NCI-H2029 treated with DMSO at 0.1 percent for 48 hours (cell line): ENCODE measurements around the gene NEK10.
"Not testable (repeated sequence)": the region's sequence is repeated elsewhere in the genome, so short reads cannot be mapped to it uniquely, and the experiment has no call there.

Source experiments
- DNase-seq: peaks from one replicate; lab custom pipeline; 2025; lab: John Stamatoyannopoulos, UW

NEK10 gene

GRCh38 chr3:27354161-27354560 is 15.0 kb downstream of the NEK10 start:
- DNase-seq, result no peak

GRCh38 chr3:27353221-27353620 is 16.0 kb downstream of the NEK10 start:
- DNase-seq, result no peak

- no peak for DNase-seq
Measured at GRCh38 chr3:27352047-27352446, 17.1 kb downstream of the NEK10 start.

GRCh38 chr3:27349832-27350231 is 19.4 kb downstream of the NEK10 start:
- DNase-seq, result no peak

- DNase-seq, result no peak
Measured at GRCh38 chr3:27345959-27346865, 23.0 kb downstream of the NEK10 start.

GRCh38 chr3:27345493-27345892 is 23.7 kb downstream of the NEK10 start:
- peak; percentile 25 for DNase-seq

GRCh38 chr3:27345045-27345444 is 24.1 kb downstream of the NEK10 start:
- DNase-seq, result no peak

- no peak for DNase-seq
Measured at GRCh38 chr3:27344192-27344591, 25.0 kb downstream of the NEK10 start.

GRCh38 chr3:27342267-27342666 is 26.9 kb downstream of the NEK10 start:
- DNase-seq, result no peak

GRCh38 chr3:27340534-27340933 is 28.6 kb downstream of the NEK10 start:
- DNase-seq, result no peak

- no peak for DNase-seq
Measured at GRCh38 chr3:27335571-27335970, 33.6 kb downstream of the NEK10 start.

GRCh38 chr3:27333843-27334242 is 35.3 kb downstream of the NEK10 start:
- DNase-seq, result no peak

- not testable (repeated sequence) for DNase-seq
Measured at GRCh38 chr3:27328982-27329762, 40.0 kb downstream of the NEK10 start.

GRCh38 chr3:27326629-27327545 is 42.3 kb downstream of the NEK10 start:
- DNase-seq, result no peak

- no peak for DNase-seq
Measured at GRCh38 chr3:27326202-27326601, 43.0 kb downstream of the NEK10 start.

GRCh38 chr3:27325419-27325818 is 43.8 kb downstream of the NEK10 start:
- DNase-seq, result no peak

- DNase-seq, result no peak
Measured at GRCh38 chr3:27324686-27325085, 44.5 kb downstream of the NEK10 start.

- no peak for DNase-seq
Measured at GRCh38 chr3:27323087-27323570, 46.1 kb downstream of the NEK10 start.

- DNase-seq, result no peak
Measured at GRCh38 chr3:27322634-27323033, 46.5 kb downstream of the NEK10 start.

GRCh38 chr3:27319847-27320526 is 49.2 kb downstream of the NEK10 start:
- no peak for DNase-seq

GRCh38 chr3:27319304-27319703 is 49.9 kb downstream of the NEK10 start:
- DNase-seq, result no peak
